ENCODE measurements around the gene GTF3C5. TPM values are rescaled to one million over a fixed set of nuclear protein-coding genes. Genes with fewer than 3 reads are reported as not detected.

GTF3C5 gene
- total and polyA plus RNA-seq, 9 of the 15 experiments (the other 6 are each of a cell fraction or from before 2014, with no cell fraction given), result 3.8 to 118 (median 83.7) TPM

DNA sequence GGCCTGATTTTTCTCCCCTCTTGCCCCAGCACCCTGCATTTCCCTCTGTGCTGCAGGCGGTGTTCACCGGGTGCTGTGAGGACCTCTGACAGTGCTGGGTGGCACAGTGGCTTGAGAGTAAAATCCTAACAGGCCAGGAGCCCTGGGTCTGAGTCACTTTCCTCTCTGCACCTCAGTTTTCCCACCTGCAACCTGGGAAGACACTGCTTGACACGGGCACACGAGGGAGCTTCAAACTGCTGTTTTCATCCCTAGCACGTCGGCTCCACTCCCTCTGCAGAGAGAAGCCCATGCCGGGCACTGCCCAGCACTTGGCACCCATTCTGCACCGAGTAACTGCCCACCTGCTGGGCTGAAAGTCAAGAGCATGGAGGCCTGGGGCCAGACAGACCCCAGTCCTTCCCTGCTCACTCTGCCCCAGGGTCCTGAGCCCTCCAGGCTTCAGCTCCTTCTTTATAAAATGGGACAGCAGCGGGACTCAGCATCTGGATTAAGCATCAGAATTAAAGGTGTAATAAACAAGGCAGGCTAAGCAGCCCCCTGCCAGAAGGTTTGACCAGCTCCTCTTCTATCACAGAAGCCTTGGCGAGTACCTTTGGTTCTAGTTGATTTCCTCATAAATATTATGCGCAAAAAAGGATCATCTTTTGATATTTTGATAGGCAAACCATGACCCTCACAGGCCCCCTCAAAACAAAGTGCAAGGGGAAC, 47.2 kb upstream of the GTF3C5 start (continued):
- TF ChIP-seq NR4A1 (CRISPR knock-in tag; IDR thresholded peaks at IDR 0.05) (no peak), NR4A1 (tag; IDR thresholded peaks at IDR 0.05) (0 out of 2 replicates have a peak, but pooled peaks have one; percentile 15), MED1 (CRISPR knock-in tag; IDR thresholded peaks at IDR 0.05; ENCODE audit: borderline replicate concordance) (no peak), ZNF586 (CRISPR knock-in tag; conservative IDR thresholded peaks at IDR 0.05) (no peak), ADNP (tag; IDR thresholded peaks at IDR 0.05) (no peak), ZFP36 (IDR thresholded peaks at IDR 0.05; ENCODE audit: low read depth, low read length, partially characterized antibody) (no peak), ZNF24 (IDR thresholded peaks at IDR 0.05) (peak; percentile 36; the same call in 1 of the 2 replicates), TCF7L2 (IDR thresholded peaks at IDR 0.05; ENCODE audit: low read depth, low read length) (no peak), PHB2 (IDR thresholded peaks at IDR 0.05; ENCODE audit: low read depth) (no peak), NFYB (IDR thresholded peaks at IDR 0.05; ENCODE audit: extremely low read depth, insufficient read length) (no peak), RAD21 (CRISPR knock-in tag; conservative IDR thresholded peaks at IDR 0.05 in 1 of 2, IDR thresholded peaks at IDR 0.05 in 1 of 2) (no peak), YY1 (IDR thresholded peaks at IDR 0.05; ENCODE audit: borderline replicate concordance in 1 of 3, control insufficient read depth in 1 of 3, extremely low read depth in 1 of 3, insufficient read depth in 3 of 3, insufficient read length in 1 of 3, insufficient replicate concordance in 2 of 3, low read depth in 1 of 3, low read length in 2 of 3) (no peak), MECOM (CRISPR knock-in tag; IDR thresholded peaks at IDR 0.05) (no peak), ZNF143 (CRISPR knock-in tag; IDR thresholded peaks at IDR 0.05) (0 out of 2 replicates have a peak, but pooled peaks have one; percentile 18), RFX1 (IDR thresholded peaks at IDR 0.05) (no peak), KLF13 (tag; IDR thresholded peaks at IDR 0.05; ENCODE audit: borderline replicate concordance, low read depth) (no peak)
- TF ChIP-seq, protein P1, sequence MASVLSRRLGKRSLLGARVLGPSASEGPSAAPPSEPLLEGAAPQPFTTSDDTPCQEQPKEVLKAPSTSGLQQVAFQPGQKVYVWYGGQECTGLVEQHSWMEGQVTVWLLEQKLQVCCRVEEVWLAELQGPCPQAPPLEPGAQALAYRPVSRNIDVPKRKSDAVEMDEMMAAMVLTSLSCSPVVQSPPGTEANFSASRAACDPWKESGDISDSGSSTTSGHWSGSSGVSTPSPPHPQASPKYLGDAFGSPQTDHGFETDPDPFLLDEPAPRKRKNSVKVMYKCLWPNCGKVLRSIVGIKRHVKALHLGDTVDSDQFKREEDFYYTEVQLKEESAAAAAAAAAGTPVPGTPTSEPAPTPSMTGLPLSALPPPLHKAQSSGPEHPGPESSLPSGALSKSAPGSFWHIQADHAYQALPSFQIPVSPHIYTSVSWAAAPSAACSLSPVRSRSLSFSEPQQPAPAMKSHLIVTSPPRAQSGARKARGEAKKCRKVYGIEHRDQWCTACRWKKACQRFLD (CRISPR knock-in tag; IDR thresholded peaks at IDR 0.05), result 0 out of 2 replicates have a peak, but pooled peaks have one; percentile 51
- TF ChIP-seq, protein P2, sequence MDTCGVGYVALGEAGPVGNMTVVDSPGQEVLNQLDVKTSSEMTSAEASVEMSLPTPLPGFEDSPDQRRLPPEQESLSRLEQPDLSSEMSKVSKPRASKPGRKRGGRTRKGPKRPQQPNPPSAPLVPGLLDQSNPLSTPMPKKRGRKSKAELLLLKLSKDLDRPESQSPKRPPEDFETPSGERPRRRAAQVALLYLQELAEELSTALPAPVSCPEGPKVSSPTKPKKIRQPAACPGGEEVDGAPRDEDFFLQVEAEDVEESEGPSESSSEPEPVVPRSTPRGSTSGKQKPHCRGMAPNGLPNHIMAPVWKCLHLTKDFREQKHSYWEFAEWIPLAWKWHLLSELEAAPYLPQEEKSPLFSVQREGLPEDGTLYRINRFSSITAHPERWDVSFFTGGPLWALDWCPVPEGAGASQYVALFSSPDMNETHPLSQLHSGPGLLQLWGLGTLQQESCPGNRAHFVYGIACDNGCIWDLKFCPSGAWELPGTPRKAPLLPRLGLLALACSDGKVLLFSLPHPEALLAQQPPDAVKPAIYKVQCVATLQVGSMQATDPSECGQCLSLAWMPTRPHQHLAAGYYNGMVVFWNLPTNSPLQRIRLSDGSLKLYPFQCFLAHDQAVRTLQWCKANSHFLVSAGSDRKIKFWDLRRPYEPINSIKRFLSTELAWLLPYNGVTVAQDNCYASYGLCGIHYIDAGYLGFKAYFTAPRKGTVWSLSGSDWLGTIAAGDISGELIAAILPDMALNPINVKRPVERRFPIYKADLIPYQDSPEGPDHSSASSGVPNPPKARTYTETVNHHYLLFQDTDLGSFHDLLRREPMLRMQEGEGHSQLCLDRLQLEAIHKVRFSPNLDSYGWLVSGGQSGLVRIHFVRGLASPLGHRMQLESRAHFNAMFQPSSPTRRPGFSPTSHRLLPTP (IDR thresholded peaks at IDR 0.05; ENCODE audit: borderline replicate concordance, extremely low read depth, insufficient read length), result no peak
